ENCODE measurements around the gene CEP112.

The CEP112 gene

GRCh38 chr17:65893692-65894279 lies 298.1 kb downstream of the CEP112 start:
- no peak for TF ChIP-seq CTCF (IDR thresholded peaks at IDR 0.05; ENCODE audit: borderline replicate concordance, insufficient read depth, low read depth, low read length)
- H3K4me3 ChIP-seq (ENCODE audit: low read depth, low read length), result no peak overlapping the region

- no peak overlapping the region for H3K4me3 ChIP-seq (ENCODE audit: low read depth, low read length)
- TF ChIP-seq CTCF (IDR thresholded peaks at IDR 0.05; ENCODE audit: borderline replicate concordance, insufficient read depth, low read depth, low read length), result no peak
These were observed 299.0 kb downstream of the CEP112 start for GRCh38 chr17:65892912-65893377.

GRCh38 chr17:65891231-65891735 lies 300.6 kb downstream of the CEP112 start:
- TF ChIP-seq CTCF (IDR thresholded peaks at IDR 0.05; ENCODE audit: borderline replicate concordance, insufficient read depth, low read depth, low read length), result no peak

GRCh38 chr17:65888649-65889048 lies 303.3 kb downstream of the CEP112 start:
- TF ChIP-seq CTCF (IDR thresholded peaks at IDR 0.05; ENCODE audit: borderline replicate concordance, insufficient read depth, low read depth, low read length), result no peak
- H3K4me3 ChIP-seq (ENCODE audit: low read depth, low read length), result no peak overlapping the region

More at GRCh38 chr17:65891231-65891735, 300.6 kb downstream of the CEP112 start:
- no peak overlapping the region for H3K4me3 ChIP-seq (ENCODE audit: low read depth, low read length)

GRCh38 chr17:65886315-65887245 lies 305.4 kb downstream of the CEP112 start:
- no peak overlapping the region for H3K4me3 ChIP-seq (ENCODE audit: low read depth, low read length)
- no peak for TF ChIP-seq CTCF (IDR thresholded peaks at IDR 0.05; ENCODE audit: borderline replicate concordance, insufficient read depth, low read depth, low read length)

GRCh38 chr17:65885541-65886312 lies 306.2 kb downstream of the CEP112 start:
- TF ChIP-seq CTCF (IDR thresholded peaks at IDR 0.05; ENCODE audit: borderline replicate concordance, insufficient read depth, low read depth, low read length), result no peak
- H3K4me3 ChIP-seq (ENCODE audit: low read depth, low read length), result no peak overlapping the region
